ENCODE measurements around the gene SNTA1. TPM values are rescaled to one million over a fixed set of nuclear protein-coding genes. Genes with fewer than 3 reads are reported as not detected.

The SNTA1 gene
- total and polyA plus RNA-seq, 2 of the 13 experiments (the other 11 are each of a cell fraction or from before 2014, with no cell fraction given): 16.4 to 18.3 TPM

DNA sequence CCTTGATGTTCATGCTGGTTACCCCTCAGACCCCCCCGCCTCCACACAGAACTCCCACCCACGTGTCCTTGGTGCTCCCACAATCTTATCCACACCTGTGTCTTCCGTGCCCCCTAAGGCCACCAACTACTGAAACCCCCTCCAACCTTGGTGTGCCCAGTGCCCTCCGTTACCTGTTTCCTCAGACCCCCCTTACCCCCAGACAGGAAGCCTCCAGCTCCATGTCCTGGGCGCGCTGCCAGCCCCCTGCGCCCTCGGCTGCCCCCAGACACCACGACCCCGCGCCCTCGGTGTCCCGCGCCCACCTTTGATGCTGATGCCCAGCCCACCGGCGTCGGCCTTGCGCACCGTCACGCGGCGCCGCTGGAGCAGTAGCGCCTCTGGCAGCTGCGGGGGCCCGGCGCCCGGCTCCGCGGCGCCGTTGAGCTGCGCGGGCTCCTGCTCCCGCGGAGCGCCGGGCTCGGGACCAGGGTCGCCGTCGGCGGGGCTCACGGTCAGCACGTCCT lies 504 bp downstream of the SNTA1 start (continued):
- TF ChIP-seq, protein P1, sequence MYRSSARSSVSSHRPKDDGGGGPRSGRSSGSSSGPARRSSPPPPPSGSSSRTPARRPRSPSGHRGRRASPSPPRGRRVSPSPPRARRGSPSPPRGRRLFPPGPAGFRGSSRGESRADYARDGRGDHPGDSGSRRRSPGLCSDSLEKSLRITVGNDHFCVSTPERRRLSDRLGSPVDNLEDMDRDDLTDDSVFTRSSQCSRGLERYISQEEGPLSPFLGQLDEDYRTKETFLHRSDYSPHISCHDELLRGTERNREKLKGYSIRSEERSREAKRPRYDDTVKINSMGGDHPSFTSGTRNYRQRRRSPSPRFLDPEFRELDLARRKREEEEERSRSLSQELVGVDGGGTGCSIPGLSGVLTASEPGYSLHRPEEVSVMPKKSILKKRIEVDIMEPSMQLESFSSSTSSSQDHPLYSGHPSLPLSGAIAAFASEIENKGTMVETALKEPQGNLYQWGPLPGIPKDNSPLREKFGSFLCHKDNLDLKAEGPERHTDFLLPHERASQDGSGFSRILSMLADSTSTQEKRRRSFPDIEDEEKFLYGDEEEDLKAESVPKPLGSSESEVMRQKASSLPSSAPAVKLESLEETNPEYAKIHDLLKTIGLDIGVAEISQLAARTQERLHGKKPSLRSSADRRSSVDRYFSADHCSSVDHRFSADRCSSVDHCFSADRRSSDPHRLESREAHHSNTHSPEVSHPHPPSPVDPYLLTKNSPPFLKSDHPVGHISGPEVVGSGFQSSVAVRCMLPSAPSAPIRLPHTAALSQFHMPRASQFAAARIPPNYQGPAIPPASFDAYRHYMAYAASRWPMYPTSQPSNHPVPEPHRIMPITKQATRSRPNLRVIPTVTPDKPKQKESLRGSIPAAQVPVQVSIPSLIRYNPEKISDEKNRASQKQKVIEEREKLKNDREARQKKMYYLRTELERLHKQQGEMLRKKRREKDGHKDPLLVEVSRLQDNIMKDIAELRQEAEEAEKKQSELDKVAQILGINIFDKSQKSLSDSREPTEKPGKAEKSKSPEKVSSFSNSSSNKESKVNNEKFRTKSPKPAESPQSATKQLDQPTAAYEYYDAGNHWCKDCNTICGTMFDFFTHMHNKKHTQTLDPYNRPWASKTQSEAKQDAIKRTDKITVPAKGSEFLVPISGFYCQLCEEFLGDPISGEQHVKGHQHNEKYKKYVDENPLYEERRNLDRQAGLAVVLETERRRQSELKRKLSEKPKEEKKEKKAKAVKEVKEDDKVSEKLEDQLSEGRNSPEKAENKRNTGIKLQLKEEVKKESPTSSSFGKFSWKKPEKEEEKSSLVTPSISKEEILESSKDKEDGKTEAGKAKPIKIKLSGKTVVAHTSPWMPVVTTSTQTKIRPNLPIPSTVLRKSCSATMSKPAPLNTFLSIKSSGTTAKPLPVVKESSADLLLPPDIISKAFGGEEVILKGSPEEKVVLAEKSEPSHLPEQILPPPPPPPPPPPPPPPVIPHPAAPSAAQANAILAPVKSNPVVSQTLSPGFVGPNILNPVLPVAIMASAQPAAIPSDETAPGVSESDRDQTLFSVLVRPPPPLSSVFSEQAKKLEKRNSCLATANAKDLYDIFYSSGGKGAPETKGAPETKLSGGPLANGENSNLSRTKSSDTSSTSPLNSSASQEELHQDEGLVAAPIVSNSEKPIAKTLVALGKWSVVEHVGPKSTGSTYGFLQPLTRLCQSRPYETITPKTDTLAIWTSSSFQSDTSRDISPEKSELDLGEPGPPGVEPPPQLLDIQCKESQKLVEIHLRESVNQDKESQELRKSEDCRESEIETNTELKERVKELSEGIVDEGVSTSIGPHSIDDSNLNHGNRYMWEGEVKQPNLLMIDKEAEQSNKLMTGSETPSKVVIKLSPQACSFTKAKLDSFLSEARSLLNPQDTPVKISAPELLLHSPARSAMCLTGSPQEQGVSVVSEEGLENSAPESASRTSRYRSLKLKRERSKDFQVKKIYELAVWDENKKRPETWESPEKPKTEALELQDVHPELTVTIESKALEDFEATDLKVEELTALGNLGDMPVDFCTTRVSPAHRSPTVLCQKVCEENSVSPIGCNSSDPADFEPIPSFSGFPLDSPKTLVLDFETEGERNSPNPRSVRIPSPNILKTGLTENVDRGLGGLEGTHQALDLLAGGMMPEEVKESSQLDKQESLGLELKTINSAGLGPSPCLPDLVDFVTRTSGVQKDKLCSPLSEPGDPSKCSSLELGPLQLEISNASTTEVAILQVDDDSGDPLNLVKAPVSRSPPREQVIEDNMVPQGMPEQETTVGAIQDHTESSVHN (CRISPR knock-in tag; IDR thresholded peaks at IDR 0.05): 0 out of 2 replicates have a peak, but pooled peaks have one; percentile 83
- 0 out of 2 replicates have a peak, but pooled peaks have one; percentile 55 for TF ChIP-seq CAMTA2 (CRISPR knock-in tag; IDR thresholded peaks at IDR 0.05; ENCODE audit: borderline replicate concordance)
- TF ChIP-seq MXI1 (IDR thresholded peaks at IDR 0.05; ENCODE audit: borderline replicate concordance, low read depth, low read length): no peak
- TF ChIP-seq, protein P2, sequence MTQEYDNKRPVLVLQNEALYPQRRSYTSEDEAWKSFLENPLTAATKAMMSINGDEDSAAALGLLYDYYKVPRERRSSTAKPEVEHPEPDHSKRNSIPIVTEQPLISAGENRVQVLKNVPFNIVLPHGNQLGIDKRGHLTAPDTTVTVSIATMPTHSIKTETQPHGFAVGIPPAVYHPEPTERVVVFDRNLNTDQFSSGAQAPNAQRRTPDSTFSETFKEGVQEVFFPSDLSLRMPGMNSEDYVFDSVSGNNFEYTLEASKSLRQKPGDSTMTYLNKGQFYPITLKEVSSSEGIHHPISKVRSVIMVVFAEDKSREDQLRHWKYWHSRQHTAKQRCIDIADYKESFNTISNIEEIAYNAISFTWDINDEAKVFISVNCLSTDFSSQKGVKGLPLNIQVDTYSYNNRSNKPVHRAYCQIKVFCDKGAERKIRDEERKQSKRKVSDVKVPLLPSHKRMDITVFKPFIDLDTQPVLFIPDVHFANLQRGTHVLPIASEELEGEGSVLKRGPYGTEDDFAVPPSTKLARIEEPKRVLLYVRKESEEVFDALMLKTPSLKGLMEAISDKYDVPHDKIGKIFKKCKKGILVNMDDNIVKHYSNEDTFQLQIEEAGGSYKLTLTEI (CRISPR knock-in tag; conservative IDR thresholded peaks at IDR 0.05): no peak
- no peak for TF ChIP-seq NFKBIZ (CRISPR knock-in tag; IDR thresholded peaks at IDR 0.05)
- TF ChIP-seq ZBTB39 (CRISPR knock-in tag; IDR thresholded peaks at IDR 0.05): 0 out of 2 replicates have a peak, but pooled peaks have one; percentile 15
- no peak for TF ChIP-seq ZNF883 (CRISPR knock-in tag; IDR thresholded peaks at IDR 0.05; ENCODE audit: not compliant biosample characterization)
- no peak for TF ChIP-seq PLSCR1 (CRISPR knock-in tag; IDR thresholded peaks at IDR 0.05; ENCODE audit: borderline replicate concordance)
- TF ChIP-seq, protein P3, sequence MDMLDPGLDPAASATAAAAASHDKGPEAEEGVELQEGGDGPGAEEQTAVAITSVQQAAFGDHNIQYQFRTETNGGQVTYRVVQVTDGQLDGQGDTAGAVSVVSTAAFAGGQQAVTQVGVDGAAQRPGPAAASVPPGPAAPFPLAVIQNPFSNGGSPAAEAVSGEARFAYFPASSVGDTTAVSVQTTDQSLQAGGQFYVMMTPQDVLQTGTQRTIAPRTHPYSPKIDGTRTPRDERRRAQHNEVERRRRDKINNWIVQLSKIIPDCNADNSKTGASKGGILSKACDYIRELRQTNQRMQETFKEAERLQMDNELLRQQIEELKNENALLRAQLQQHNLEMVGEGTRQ (IDR thresholded peaks at IDR 0.05; ENCODE audit: low read depth, low read length): no peak
- TF ChIP-seq, protein P3 (CRISPR knock-in tag; IDR thresholded peaks at IDR 0.05; ENCODE audit: borderline replicate concordance): no peak; the same call in 1 of the 2 replicates
- TF ChIP-seq SOX13 (IDR thresholded peaks at IDR 0.05): no peak
- TF ChIP-seq SOX13 (CRISPR knock-in tag; conservative IDR thresholded peaks at IDR 0.05 in 1 of 2, IDR thresholded peaks at IDR 0.05 in 1 of 2): 0 out of 4 replicates have a peak, but pooled peaks of 1 of the 2 experiments have one; percentile 16
- TF ChIP-seq FLYWCH1 (CRISPR knock-in tag; IDR thresholded peaks at IDR 0.05): no peak
